Sigmoid colon (tissue), 4 donors: ENCODE data around the gene DYNC1I1.

Source experiments
- CTCF ChIP-seq, 4 experiments: fragments of 450-650 bp in 3 of 4; fragments of 200-600 bp in 1 of 4; IDR thresholded peaks; one replicate each; pipeline ENCODE4 v1.5.1; 2016 to 2019; ENCODE audit warnings: antibody characterized with exemption in 4 of 4, mild to moderate bottlenecking in 3 of 4, moderate library complexity in 2 of 4
- EP300 ChIP-seq, 4 donors: sonication (generic); formaldehyde crosslinking; IDR thresholded peaks; one replicate each; pipeline ENCODE4 v1.6.1; 2017; ENCODE audit warnings: antibody characterized with exemption in 4 of 4
- POLR2AphosphoS5 ChIP-seq, 4 donors: sonication (generic); formaldehyde crosslinking; IDR thresholded peaks; one replicate each; pipeline ENCODE4 v1.6.1; 2017; ENCODE audit warnings: antibody characterized with exemption in 4 of 4

- TF ChIP-seq CTCF (IDR thresholded peaks at IDR 0.05) (no peak), EP300 (IDR thresholded peaks at IDR 0.05) (no peak), POLR2AphosphoS5 (IDR thresholded peaks at IDR 0.05) (no peak)
These were observed 332.6 kb downstream of the DYNC1I1 start for GRCh38 chr7:96104984-96105383.
